Activated T-cell treated with anti-CD3 and anti-CD28 coated beads, Interleukin-2, amount 50 U/mL, for 4 hours (primary cell): ENCODE data around the gene HCFC1. TPM values are rescaled to one million over a fixed set of nuclear protein-coding genes. Genes with fewer than 3 reads are reported as not detected.

Source experiments
- ATAC-seq, 2 donors: fragments of 200-7000 bp; cut with Tn5 transposase; one replicate each; pipeline ENCODE4 v1.10.0; 2021
- DNase-seq: peaks from one replicate; pipeline ENCODE4 v3.0.0-alpha.2; 2020
- H3K27me3 Mint-ChIP-seq: one replicate; pipeline ENCODE4 v1.8.0; 2021; ENCODE audit warnings: low read depth, mixed read lengths
- H3K36me3 Mint-ChIP-seq: one replicate; pipeline ENCODE4 v1.8.0; 2022; ENCODE audit warnings: mixed read lengths; ENCODE audit not compliant: insufficient read depth
- H3K4me1 Mint-ChIP-seq: one replicate; pipeline ENCODE4 v1.8.0; 2021; ENCODE audit warnings: low read depth, mixed read lengths
- H3K4me3 Mint-ChIP-seq: one replicate; pipeline ENCODE4 v1.8.0; 2021; ENCODE audit warnings: mild to moderate bottlenecking, moderate library complexity, mixed read lengths
- H3K9me3 Mint-ChIP-seq: one replicate; pipeline ENCODE4 v1.8.0; 2021; ENCODE audit warnings: mixed read lengths
- total RNA-seq, 3 donors: library from RNA; stranded (reverse); gene quantifications; one replicate each; pipeline ENCODE4 v1.2.1, GENCODE V29; 2021

HCFC1 gene
- total RNA-seq, 3 donors from 2014 or later, result 140 to 162 (median 150) TPM

- no peak for ATAC-seq
- Mint-ChIP-seq H3K4me1 (peaks cover 13% of the 10 kb centered on the region), H3K36me3 (peaks cover 19% of the 10 kb centered on the region), H3K4me3 (no peak overlapping the region), H3K9me3 (no peaks in the 10 kb centered on the region), H3K27me3 (no peaks in the 10 kb centered on the region)
- no peak for DNase-seq
Measured at GRCh38 chrX:153950127-153950526, 21.5 kb downstream of the HCFC1 start.

GRCh38 chrX:153948847-153949805, 22.5 kb downstream of the HCFC1 start:
- no peak overlapping the region for H3K4me3 Mint-ChIP-seq
- DNase-seq, result no peak
- H3K4me1 Mint-ChIP-seq, result peaks cover 14% of the 10 kb centered on the region
- peaks cover 15% of the 10 kb centered on the region for H3K36me3 Mint-ChIP-seq
- no peaks in the 10 kb centered on the region for H3K27me3 Mint-ChIP-seq
- no peak for ATAC-seq
- no peaks in the 10 kb centered on the region for H3K9me3 Mint-ChIP-seq

GRCh38 chrX:153948002-153948466, 23.6 kb downstream of the HCFC1 start:
- H3K4me1 Mint-ChIP-seq, result peaks cover 18% of the 10 kb centered on the region
- H3K27me3 Mint-ChIP-seq, result no peaks in the 10 kb centered on the region
- no peak overlapping the region for H3K4me3 Mint-ChIP-seq
- no peak for DNase-seq
- ATAC-seq, result peak; percentile 4 to 7
- peaks cover 11% of the 10 kb centered on the region for H3K36me3 Mint-ChIP-seq
- H3K9me3 Mint-ChIP-seq, result no peaks in the 10 kb centered on the region

GRCh38 chrX:153947009-153947769, 24.4 kb downstream of the HCFC1 start:
- no peaks in the 10 kb centered on the region for H3K27me3 Mint-ChIP-seq
- no peak overlapping the region for H3K4me3 Mint-ChIP-seq
- ATAC-seq, result peak; percentile 79 to 84
- peak; percentile 75 for DNase-seq
- H3K36me3 Mint-ChIP-seq, result peaks cover 11% of the 10 kb centered on the region
- peaks cover 18% of the 10 kb centered on the region for H3K4me1 Mint-ChIP-seq
- H3K9me3 Mint-ChIP-seq, result no peaks in the 10 kb centered on the region

GRCh38 chrX:153945956-153946943, 25.4 kb downstream of the HCFC1 start:
- Mint-ChIP-seq H3K4me3 (no peak overlapping the region), H3K27me3 (no peaks in the 10 kb centered on the region), H3K9me3 (no peaks in the 10 kb centered on the region), H3K4me1 (peaks cover 19% of the 10 kb centered on the region), H3K36me3 (peaks cover 8% of the 10 kb centered on the region)
- DNase-seq, result no peak
- no peak for ATAC-seq

GRCh38 chrX:153944800-153945150, 26.8 kb downstream of the HCFC1 start:
- H3K4me3 Mint-ChIP-seq, result peak overlapping the region; percentile 29
- no peaks in the 10 kb centered on the region for H3K9me3 Mint-ChIP-seq
- no peaks in the 10 kb centered on the region for H3K27me3 Mint-ChIP-seq

GRCh38 chrX:153944140-153944799, 27.3 kb downstream of the HCFC1 start, which contains the start of gene RENBP:
Gene RENBP (minus strand): TSS chrX:153944643. CDS start chrX:153944610, 33 bp downstream.
- DNase-seq (peak; percentile 40), ATAC-seq (peak in 1 of 2 donors; percentile 30)
- Mint-ChIP-seq H3K4me3 (peak within 1 kb of the TSS; percentile 77), H3K9me3 (no peaks in the 10 kb centered on the region), H3K36me3 (peaks cover 2% of the 10 kb centered on the region), H3K4me1 (peaks cover 19% of the 10 kb centered on the region), H3K27me3 (no peaks in the 10 kb centered on the region)

More at GRCh38 chrX:153944800-153945150, 26.8 kb downstream of the HCFC1 start:
- ATAC-seq, result peak in 1 of 2 donors; percentile 1
- H3K36me3 Mint-ChIP-seq, result peaks cover 2% of the 10 kb centered on the region
- no peak for DNase-seq
- peaks cover 21% of the 10 kb centered on the region for H3K4me1 Mint-ChIP-seq

GRCh38 chrX:153941336-153942252, 30.0 kb downstream of the HCFC1 start:
- no peak for ATAC-seq
- H3K4me3 Mint-ChIP-seq, result peak overlapping the region; percentile 71
- H3K4me1 Mint-ChIP-seq, result peaks cover 12% of the 10 kb centered on the region
- H3K9me3 Mint-ChIP-seq, result no peaks in the 10 kb centered on the region
- H3K27me3 Mint-ChIP-seq, result no peaks in the 10 kb centered on the region
- no peak for DNase-seq
- H3K36me3 Mint-ChIP-seq, result no peaks in the 10 kb centered on the region

GRCh38 chrX:153939573-153939972, 32.0 kb downstream of the HCFC1 start:
- no peaks in the 10 kb centered on the region for H3K27me3 Mint-ChIP-seq
- DNase-seq (no peak), ATAC-seq (no peak)
- no peaks in the 10 kb centered on the region for H3K36me3 Mint-ChIP-seq
- H3K9me3 Mint-ChIP-seq, result no peaks in the 10 kb centered on the region
- no peak overlapping the region for H3K4me3 Mint-ChIP-seq
- H3K4me1 Mint-ChIP-seq, result peaks cover 11% of the 10 kb centered on the region

GRCh38 chrX:153938226-153938786, 33.3 kb downstream of the HCFC1 start:
- no peaks in the 10 kb centered on the region for H3K9me3 Mint-ChIP-seq
- no peaks in the 10 kb centered on the region for H3K27me3 Mint-ChIP-seq
- peaks cover 8% of the 10 kb centered on the region for H3K4me1 Mint-ChIP-seq
- H3K4me3 Mint-ChIP-seq, result no peak overlapping the region
- no peaks in the 10 kb centered on the region for H3K36me3 Mint-ChIP-seq
- ATAC-seq (no peak), DNase-seq (no peak)

- H3K9me3 Mint-ChIP-seq, result no peaks in the 10 kb centered on the region
- ATAC-seq, result no peak
- H3K36me3 Mint-ChIP-seq, result no peaks in the 10 kb centered on the region
- no peak for DNase-seq
- no peak overlapping the region for H3K4me3 Mint-ChIP-seq
- no peaks in the 10 kb centered on the region for H3K27me3 Mint-ChIP-seq
- peaks cover 10% of the 10 kb centered on the region for H3K4me1 Mint-ChIP-seq
Measured at GRCh38 chrX:153937056-153937455, 34.6 kb downstream of the HCFC1 start.

- DNase-seq (no peak), ATAC-seq (peak in 1 of 2 donors; percentile 0)
- Mint-ChIP-seq H3K4me3 (peak overlapping the region; percentile 74), H3K4me1 (peaks cover 9% of the 10 kb centered on the region), H3K36me3 (no peaks in the 10 kb centered on the region), H3K9me3 (no peaks in the 10 kb centered on the region), H3K27me3 (no peaks in the 10 kb centered on the region)
Measured at GRCh38 chrX:153935326-153935851, 36.2 kb downstream of the HCFC1 start.
